GM23248 (cell line): ENCODE data around the gene RNF121. TPM values are rescaled to one million over a fixed set of nuclear protein-coding genes. Genes with fewer than 3 reads are reported as not detected.
"Not testable (repeated sequence)": the region's sequence is repeated elsewhere in the genome, so short reads cannot be mapped to it uniquely, and the experiment has no call there.

Experiments used
- DNase-seq: peaks from one replicate; pipeline ENCODE4 v3.0.0-alpha.2; 2015
- H2AFZ ChIP-seq: fragments of 200-600 bp; sonication (generic); 2 replicates; pipeline ENCODE4 v1.6.1; 2016; ENCODE audit warnings: antibody characterized with exemption
- H3F3A ChIP-seq: fragments of 200-600 bp; sonication (generic); 2 replicates; pipeline ENCODE4 v1.6.1; 2016; ENCODE audit warnings: mild to moderate bottlenecking, antibody characterized with exemption, mixed run types; ENCODE audit not compliant: insufficient read depth
- H3K27ac ChIP-seq: fragments of 200-600 bp; sonication (generic); 2 replicates; pipeline ENCODE4 v1.5.1; 2016; ENCODE audit warnings: mild to moderate bottlenecking
- H3K27me3 ChIP-seq: fragments of 200-600 bp; sonication (generic); replicated peaks from 2 replicates; pipeline ENCODE4 v1.6.1; 2016; ENCODE audit warnings: mild to moderate bottlenecking; ENCODE audit not compliant: insufficient read depth
- H3K36me3 ChIP-seq: fragments of 200-600 bp; sonication (generic); 2 replicates; pipeline ENCODE4 v1.6.1; 2016; ENCODE audit warnings: low read depth, mild to moderate bottlenecking
- H3K4me1 ChIP-seq: fragments of 200-600 bp; sonication (generic); 2 replicates; pipeline ENCODE4 v1.6.1; 2016; ENCODE audit warnings: mild to moderate bottlenecking; ENCODE audit not compliant: insufficient read depth
- H3K4me2 ChIP-seq: fragments of 200-600 bp; sonication (generic); one replicate; pipeline ENCODE4 v1.6.1; 2016; ENCODE audit warnings: mild to moderate bottlenecking; ENCODE audit not compliant: unreplicated experiment
- H3K4me3 ChIP-seq: fragments of 200-600 bp; sonication (generic); 2 replicates; pipeline ENCODE4 v1.5.1; 2016; ENCODE audit warnings: mild to moderate bottlenecking
- H3K79me2 ChIP-seq: fragments of 200-600 bp; sonication (generic); 2 replicates; pipeline ENCODE4 v1.6.1; 2016; ENCODE audit warnings: mild to moderate bottlenecking; ENCODE audit not compliant: insufficient read depth
- H3K9ac ChIP-seq: fragments of 200-600 bp; sonication (generic); 2 replicates; pipeline ENCODE4 v1.6.1; 2016; ENCODE audit warnings: mild to moderate bottlenecking
- H3K9me2 ChIP-seq: fragments of 200-600 bp; sonication (generic); 2 replicates; pipeline ENCODE4 v1.6.1; 2016; ENCODE audit warnings: mixed run types, mild to moderate bottlenecking, moderate library complexity; ENCODE audit not compliant: insufficient read depth
- H3K9me3 ChIP-seq: fragments of 200-600 bp; sonication (generic); one replicate; pipeline ENCODE4 v1.6.1; 2017; ENCODE audit warnings: low read depth
- H4K20me1 ChIP-seq: fragments of 200-600 bp; sonication (generic); 2 replicates; pipeline ENCODE4 v1.6.0; 2016; ENCODE audit not compliant: insufficient read depth
- EZH2 ChIP-seq: fragments of 200-600 bp; sonication (generic); IDR thresholded peaks from 2 replicates; pipeline ENCODE4 v1.6.1; 2018; ENCODE audit warnings: antibody characterized with exemption, mild to moderate bottlenecking; ENCODE audit not compliant: insufficient read depth, poor library complexity, severe bottlenecking
- EZH2phosphoT487 ChIP-seq: fragments of 200-600 bp; sonication (generic); IDR thresholded peaks from 2 replicates; pipeline ENCODE4 v1.6.1; 2018; ENCODE audit warnings: antibody characterized with exemption, moderate library complexity, mild to moderate bottlenecking, low read depth; ENCODE audit not compliant: insufficient read depth
- WGBS, 2 experiments: methylation state at CpG; one replicate each; pipeline ENCODE4 v1.1.6; 2015 to 2017; ENCODE audit warnings: low lambda C conversion rate in 2 of 2, low coverage in 1 of 2; ENCODE audit errors: missing lambda C conversion rate in 2 of 2; 5-methylcytosine and 5-hydroxymethylcytosine counted together
- in situ Hi-C: fragments of 300-500 bp; cut with MboI; formaldehyde crosslinking; loops from 2 replicates; pipeline ENCODE4 v1.15.0; 2020
- polyA plus RNA-seq: library from polyadenylated mRNA; unstranded; fragments of >200 nt; fragmentation: Nextera tagmentation; extraction: Ambion mirVana; gene quantifications from 2 replicates; pipeline ENCODE4 v1.2.1, GENCODE V29; 2016
- total RNA-seq: library from RNA; depleted of rRNA; stranded (reverse); fragments of >200 nt; shearing (Covaris generic); gene quantifications from 2 replicates; pipeline ENCODE4 v1.2.3, GENCODE V29; 2014; rRNA removed

RNF121 gene
- total RNA-seq (20.3 and 27.4 TPM in 2 replicates), polyA plus RNA-seq (18.1 and 19.9 TPM in 2 replicates)

- in situ Hi-C loops: no loop called here
- WGBS, 2 experiments: 1 to 2% methylated on average over 27 to 32 of the region's 32 CpGs
- Histone ChIP-seq H4K20me1 (peaks cover 17% of the 10 kb centered on the region; the same call in 1 of the 2 replicates), H2AFZ (peak within 1 kb of the TSS; percentile 99), H3K9me3 (no peaks in the 10 kb centered on the region), H3K79me2 (peaks cover 70% of the 10 kb centered on the region), H3K4me3 (peak within 1 kb of the TSS; percentile 97), H3K27ac (peak within 1 kb of the TSS; percentile 75), H3K9me2 (no peaks in the 10 kb centered on the region), H3K27me3 (no peaks in the 10 kb centered on the region), H3K9ac (peak within 1 kb of the TSS; percentile 86), H3K4me2 (peak within 1 kb of the TSS; percentile 100), H3K36me3 (no peaks in the 10 kb centered on the region), H3F3A (no peaks in the 10 kb centered on the region), H3K4me1 (peaks cover 20% of the 10 kb centered on the region; the same call in 1 of the 2 replicates)
- TF ChIP-seq EZH2phosphoT487 (no peak), EZH2 (no peak)
- DNase-seq: peak; percentile 100
Observed at GRCh38 chr11:71928737-71929443, at the start of gene RNF121. RNF121 (plus strand) TSS chr11:71929046; CDS start chr11:71929062, 16 bp downstream.

GRCh38 chr11:71885806-71886205 is 43.0 kb upstream of the RNF121 start:
- 97 to 98% methylated on average over 12 of the region's 12 CpGs for WGBS, 2 experiments
- H3K9me3 ChIP-seq, H3K79me2 ChIP-seq, H3K4me2 ChIP-seq, H2AFZ ChIP-seq, H3K36me3 ChIP-seq, H3F3A ChIP-seq, H4K20me1 ChIP-seq, H3K27me3 ChIP-seq, DNase-seq, H3K4me3 ChIP-seq, in situ Hi-C loops, H3K27ac ChIP-seq, H3K4me1 ChIP-seq, H3K9me2 ChIP-seq, H3K9ac ChIP-seq: not testable (repeated sequence)

- H3K79me2 ChIP-seq, H2AFZ ChIP-seq, H3F3A ChIP-seq, H3K9me2 ChIP-seq, H3K4me2 ChIP-seq, DNase-seq, H3K36me3 ChIP-seq, H3K27me3 ChIP-seq, H4K20me1 ChIP-seq, H3K4me3 ChIP-seq, H3K9me3 ChIP-seq, in situ Hi-C loops, H3K4me1 ChIP-seq, H3K9ac ChIP-seq, H3K27ac ChIP-seq: not testable (repeated sequence)
- WGBS, 2 experiments: 90 to 93% methylated on average over 14 of the region's 14 CpGs
Observed at GRCh38 chr11:71888335-71889010, 40.4 kb upstream of the RNF121 start.

- H3K36me3 ChIP-seq, H3K27ac ChIP-seq, in situ Hi-C loops, H3K79me2 ChIP-seq, DNase-seq, H3K27me3 ChIP-seq, H3K9me2 ChIP-seq, H3K9ac ChIP-seq, H2AFZ ChIP-seq, H3K4me2 ChIP-seq, H3K9me3 ChIP-seq, H3F3A ChIP-seq, H3K4me3 ChIP-seq, H3K4me1 ChIP-seq, H4K20me1 ChIP-seq: not testable (repeated sequence)
- 86 to 90% methylated on average over 14 of the region's 14 CpGs for WGBS, 2 experiments
Observed at GRCh38 chr11:71889181-71889872, 39.5 kb upstream of the RNF121 start.
